Thyroid gland (tissue), 4 donors: ENCODE results near the gene ECT2L.

Source experiments
- CTCF ChIP-seq, 6 experiments: fragments of 200-600 bp in 3 of 6; fragments of 450-650 bp in 3 of 6; sonication (generic) in 3 of 6; IDR thresholded peaks; one replicate each; pipeline ENCODE4 v1.5.1; 2016 to 2019; ENCODE audit warnings: antibody characterized with exemption in 6 of 6, mild to moderate bottlenecking in 2 of 6, inconsistent platforms in 1 of 6, moderate library complexity in 1 of 6
- POLR2A ChIP-seq, 2 donors: fragments of 450-650 bp; IDR thresholded peaks; one replicate each; pipeline ENCODE4 v1.6.1; 2017; ENCODE audit warnings: antibody characterized with exemption in 2 of 2, mild to moderate bottlenecking in 2 of 2, moderate library complexity in 1 of 2

GRCh38 chr6:138785980-138786379 lies 9.9 kb upstream of the ECT2L start:
- TF ChIP-seq CTCF (IDR thresholded peaks at IDR 0.05) = no peak
- TF ChIP-seq POLR2A (IDR thresholded peaks at IDR 0.05) = no peak
